Measurements from ENCODE around the gene CSNK1G2.
"Not testable (repeated sequence)": the region's sequence is repeated elsewhere in the genome, so short reads cannot be mapped to it uniquely, and the experiment has no call there.

CSNK1G2 gene

GRCh38 chr19:1985588-1986356 is 44.8 kb downstream of the CSNK1G2 start:
- Histone ChIP-seq H3K27ac (ENCODE audit: low read depth, low read length) (no peak overlapping the region), H3K27me3 (ENCODE audit: control insufficient read depth in 5 of 5, insufficient read depth in 4 of 5, low read length in 5 of 5) (no peaks in the 10 kb centered on the region), H3K4me1 (ENCODE audit: control insufficient read depth in 5 of 5, insufficient read depth in 5 of 5, low read length in 5 of 5) (no peaks in the 10 kb centered on the region), H3K36me3 (ENCODE audit: control insufficient read depth in 5 of 5, insufficient read depth in 5 of 5, low read length in 5 of 5) (peaks cover 0 to 90% (median 73%) of the 10 kb centered on the region in 5 donors), H3K9ac (ENCODE audit: low read length in 5 of 5) (no peak overlapping the region), H3K9me3 (ENCODE audit: control insufficient read depth in 5 of 5, low read length in 5 of 5) (no peaks in the 10 kb centered on the region), H3K4me3 (ENCODE audit: low read depth in 1 of 5, low read length in 5 of 5) (no peak overlapping the region)

- H3K4me3 ChIP-seq (ENCODE audit: low read depth in 1 of 5, low read length in 5 of 5), result no peak overlapping the region
- H3K9me3 ChIP-seq (ENCODE audit: control insufficient read depth in 5 of 5, low read length in 5 of 5), result no peaks in the 10 kb centered on the region
- H3K27me3 ChIP-seq (ENCODE audit: control insufficient read depth in 5 of 5, insufficient read depth in 4 of 5, low read length in 5 of 5), result no peaks in the 10 kb centered on the region
- no peaks in the 10 kb centered on the region for H3K4me1 ChIP-seq (ENCODE audit: control insufficient read depth in 5 of 5, insufficient read depth in 5 of 5, low read length in 5 of 5)
- no peak overlapping the region for H3K27ac ChIP-seq (ENCODE audit: low read depth, low read length)
- H3K36me3 ChIP-seq (ENCODE audit: control insufficient read depth in 5 of 5, insufficient read depth in 5 of 5, low read length in 5 of 5), result peaks cover 0 to 90% (median 73%) of the 10 kb centered on the region in 5 donors
- no peak overlapping the region for H3K9ac ChIP-seq (ENCODE audit: low read length in 5 of 5)
Observed at GRCh38 chr19:1986357-1987162, 45.6 kb downstream of the CSNK1G2 start.

- no peaks in the 10 kb centered on the region for H3K27me3 ChIP-seq (ENCODE audit: control insufficient read depth in 5 of 5, insufficient read depth in 4 of 5, low read length in 5 of 5)
- H3K4me3 ChIP-seq (ENCODE audit: low read depth in 1 of 5, low read length in 5 of 5), result no peak overlapping the region
- H3K36me3 ChIP-seq (ENCODE audit: control insufficient read depth in 5 of 5, insufficient read depth in 5 of 5, low read length in 5 of 5), result peaks cover 0 to 80% (median 69%) of the 10 kb centered on the region in 5 donors
- H3K27ac ChIP-seq (ENCODE audit: low read depth, low read length), result no peak overlapping the region
- H3K9me3 ChIP-seq (ENCODE audit: control insufficient read depth in 5 of 5, low read length in 5 of 5), result no peaks in the 10 kb centered on the region
- no peak overlapping the region for H3K9ac ChIP-seq (ENCODE audit: low read length in 5 of 5)
- no peaks in the 10 kb centered on the region for H3K4me1 ChIP-seq (ENCODE audit: control insufficient read depth in 5 of 5, insufficient read depth in 5 of 5, low read length in 5 of 5)
Observed at GRCh38 chr19:1987197-1988187, 46.5 kb downstream of the CSNK1G2 start.

- H3K27ac ChIP-seq (ENCODE audit: low read depth, low read length); H3K4me3 ChIP-seq (ENCODE audit: low read depth in 1 of 5, low read length in 5 of 5); H3K27me3 ChIP-seq (ENCODE audit: control insufficient read depth in 5 of 5, insufficient read depth in 4 of 5, low read length in 5 of 5); H3K9ac ChIP-seq (ENCODE audit: low read length in 5 of 5); H3K9me3 ChIP-seq (ENCODE audit: control insufficient read depth in 5 of 5, low read length in 5 of 5); H3K4me1 ChIP-seq (ENCODE audit: control insufficient read depth in 5 of 5, insufficient read depth in 5 of 5, low read length in 5 of 5): not testable (repeated sequence)
- peaks cover 0 to 81% (median 69%) of the 10 kb centered on the region in 5 donors for H3K36me3 ChIP-seq (ENCODE audit: control insufficient read depth in 5 of 5, insufficient read depth in 5 of 5, low read length in 5 of 5)
Observed at GRCh38 chr19:1988464-1988863, 47.5 kb downstream of the CSNK1G2 start.

GRCh38 chr19:1989513-1990229 is 48.7 kb downstream of the CSNK1G2 start:
- Histone ChIP-seq H3K9ac (ENCODE audit: low read length in 5 of 5) (no peak overlapping the region), H3K36me3 (ENCODE audit: control insufficient read depth in 5 of 5, insufficient read depth in 5 of 5, low read length in 5 of 5) (peaks cover 0 to 75% (median 69%) of the 10 kb centered on the region in 5 donors), H3K4me1 (ENCODE audit: control insufficient read depth in 5 of 5, insufficient read depth in 5 of 5, low read length in 5 of 5) (no peaks in the 10 kb centered on the region), H3K27me3 (ENCODE audit: control insufficient read depth in 5 of 5, insufficient read depth in 4 of 5, low read length in 5 of 5) (no peaks in the 10 kb centered on the region), H3K4me3 (ENCODE audit: low read depth in 1 of 5, low read length in 5 of 5) (no peak overlapping the region), H3K9me3 (ENCODE audit: control insufficient read depth in 5 of 5, low read length in 5 of 5) (no peaks in the 10 kb centered on the region), H3K27ac (ENCODE audit: low read depth, low read length) (no peak overlapping the region)

- H3K9me3 ChIP-seq (ENCODE audit: control insufficient read depth in 5 of 5, low read length in 5 of 5), result no peaks in the 10 kb centered on the region
- no peaks in the 10 kb centered on the region for H3K4me1 ChIP-seq (ENCODE audit: control insufficient read depth in 5 of 5, insufficient read depth in 5 of 5, low read length in 5 of 5)
- H3K4me3 ChIP-seq (ENCODE audit: low read depth in 1 of 5, low read length in 5 of 5), result no peak overlapping the region
- H3K27me3 ChIP-seq (ENCODE audit: control insufficient read depth in 5 of 5, insufficient read depth in 4 of 5, low read length in 5 of 5), result no peaks in the 10 kb centered on the region
- peaks cover 0 to 70% (median 62%) of the 10 kb centered on the region in 5 donors for H3K36me3 ChIP-seq (ENCODE audit: control insufficient read depth in 5 of 5, insufficient read depth in 5 of 5, low read length in 5 of 5)
- H3K9ac ChIP-seq (ENCODE audit: low read length in 5 of 5), result no peak overlapping the region
- no peak overlapping the region for H3K27ac ChIP-seq (ENCODE audit: low read depth, low read length)
Observed at GRCh38 chr19:1990230-1991017, 49.5 kb downstream of the CSNK1G2 start.

- H3K9ac ChIP-seq (ENCODE audit: low read length in 5 of 5), result no peak overlapping the region
- H3K36me3 ChIP-seq (ENCODE audit: control insufficient read depth in 5 of 5, insufficient read depth in 5 of 5, low read length in 5 of 5), result peaks cover 0 to 64% (median 58%) of the 10 kb centered on the region in 5 donors
- H3K27ac ChIP-seq (ENCODE audit: low read depth, low read length), result no peak overlapping the region
- no peak overlapping the region for H3K4me3 ChIP-seq (ENCODE audit: low read depth in 1 of 5, low read length in 5 of 5)
- H3K4me1 ChIP-seq (ENCODE audit: control insufficient read depth in 5 of 5, insufficient read depth in 5 of 5, low read length in 5 of 5), result no peaks in the 10 kb centered on the region
- H3K27me3 ChIP-seq (ENCODE audit: control insufficient read depth in 5 of 5, insufficient read depth in 4 of 5, low read length in 5 of 5), result no peaks in the 10 kb centered on the region
- no peaks in the 10 kb centered on the region for H3K9me3 ChIP-seq (ENCODE audit: control insufficient read depth in 5 of 5, low read length in 5 of 5)
Observed at GRCh38 chr19:1991018-1991913, 50.3 kb downstream of the CSNK1G2 start.

- H3K4me3 ChIP-seq (ENCODE audit: low read depth in 1 of 5, low read length in 5 of 5), result no peak overlapping the region
- H3K27ac ChIP-seq (ENCODE audit: low read depth, low read length), result no peak overlapping the region
- no peak overlapping the region for H3K9ac ChIP-seq (ENCODE audit: low read length in 5 of 5)
- no peaks in the 10 kb centered on the region for H3K27me3 ChIP-seq (ENCODE audit: control insufficient read depth in 5 of 5, insufficient read depth in 4 of 5, low read length in 5 of 5)
- H3K36me3 ChIP-seq (ENCODE audit: control insufficient read depth in 5 of 5, insufficient read depth in 5 of 5, low read length in 5 of 5), result peaks cover 0 to 63% (median 46%) of the 10 kb centered on the region in 5 donors
- no peaks in the 10 kb centered on the region for H3K9me3 ChIP-seq (ENCODE audit: control insufficient read depth in 5 of 5, low read length in 5 of 5)
- H3K4me1 ChIP-seq (ENCODE audit: control insufficient read depth in 5 of 5, insufficient read depth in 5 of 5, low read length in 5 of 5), result no peaks in the 10 kb centered on the region
Observed at GRCh38 chr19:1992759-1993260, 51.8 kb downstream of the CSNK1G2 start.

Measured in subcutaneous abdominal adipose tissue (tissue), 5 donors.